SJSA1 (cell line): Measurements from ENCODE around the gene WNK3. TPM values are rescaled to one million over a fixed set of nuclear protein-coding genes. Genes with fewer than 3 reads are reported as not detected.
A peak's percentile ranks its signal among the peaks of the same experiment; 100 is the strongest.

Experiments used
- DNase-seq, 2 experiments: peaks; one replicate each; pipeline ENCODE4 v3.0.0-alpha.2; 2015 to 2020; ENCODE audit warnings: low spot score in 2 of 2, low read depth in 1 of 2
- H3K27ac ChIP-seq: fragments of 250-450 bp; sonication (Bioruptor Pico); 2 replicates; pipeline ENCODE4 v1.5.1; 2020; ENCODE audit warnings: mild to moderate bottlenecking, moderate library complexity
- H3K27me3 ChIP-seq: fragments of 250-450 bp; sonication (Bioruptor Pico); replicated peaks from 2 replicates; pipeline ENCODE4 v1.5.1; 2020; ENCODE audit warnings: mild to moderate bottlenecking, moderate library complexity
- H3K36me3 ChIP-seq: fragments of 250-450 bp; sonication (Bioruptor Pico); 2 replicates; pipeline ENCODE4 v1.5.1; 2020; ENCODE audit warnings: mild to moderate bottlenecking
- H3K4me1 ChIP-seq: fragments of 250-450 bp; sonication (Bioruptor Pico); replicated peaks from 2 replicates; pipeline ENCODE4 v1.6.1; 2021; ENCODE audit warnings: mild to moderate bottlenecking
- H3K4me3 ChIP-seq: fragments of 250-450 bp; sonication (Bioruptor Pico); 2 replicates; pipeline ENCODE4 v1.5.1; 2020; ENCODE audit warnings: mild to moderate bottlenecking
- H3K9me3 ChIP-seq: fragments of 250-450 bp; sonication (Bioruptor Pico); replicated peaks from 2 replicates; pipeline ENCODE4 v1.5.1; 2020; ENCODE audit warnings: mild to moderate bottlenecking
- total RNA-seq: library from RNA; depleted of rRNA; stranded (reverse); fragments of >200 nt; shearing (Covaris generic); gene quantifications from 2 replicates; pipeline ENCODE4 v1.2.3, GENCODE V29; 2014

The WNK3 gene
- total RNA-seq, 1 experiment from 2014 or later: 0.05 TPM

DNA sequence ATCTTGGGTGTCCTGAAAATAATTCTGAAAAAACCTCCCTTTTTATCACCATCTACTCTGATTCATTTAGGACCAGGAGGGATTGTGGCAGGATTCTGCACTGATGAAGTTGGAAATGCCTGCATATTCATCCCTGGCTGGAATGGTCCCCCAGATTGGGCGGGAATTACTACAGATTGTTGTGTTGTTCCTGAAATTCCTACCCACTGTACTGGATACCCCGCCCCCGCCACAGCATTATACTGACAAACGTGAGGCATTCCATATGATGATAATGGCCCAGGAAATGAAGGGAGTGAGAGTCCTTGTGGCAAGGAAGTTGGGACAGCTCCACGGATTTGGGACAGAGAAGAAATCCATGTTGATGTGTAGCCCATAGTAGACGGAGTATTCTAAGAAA is 159.6 kb downstream of the WNK3 start:
- no peak overlapping the region for H3K27ac ChIP-seq
- no peaks in the 10 kb centered on the region for H3K27me3 ChIP-seq
- no peak overlapping the region for H3K4me3 ChIP-seq
- no peaks in the 10 kb centered on the region for H3K9me3 ChIP-seq
- H3K4me1 ChIP-seq: no peaks in the 10 kb centered on the region
- DNase-seq: no peak
- H3K36me3 ChIP-seq: no peaks in the 10 kb centered on the region

DNA sequence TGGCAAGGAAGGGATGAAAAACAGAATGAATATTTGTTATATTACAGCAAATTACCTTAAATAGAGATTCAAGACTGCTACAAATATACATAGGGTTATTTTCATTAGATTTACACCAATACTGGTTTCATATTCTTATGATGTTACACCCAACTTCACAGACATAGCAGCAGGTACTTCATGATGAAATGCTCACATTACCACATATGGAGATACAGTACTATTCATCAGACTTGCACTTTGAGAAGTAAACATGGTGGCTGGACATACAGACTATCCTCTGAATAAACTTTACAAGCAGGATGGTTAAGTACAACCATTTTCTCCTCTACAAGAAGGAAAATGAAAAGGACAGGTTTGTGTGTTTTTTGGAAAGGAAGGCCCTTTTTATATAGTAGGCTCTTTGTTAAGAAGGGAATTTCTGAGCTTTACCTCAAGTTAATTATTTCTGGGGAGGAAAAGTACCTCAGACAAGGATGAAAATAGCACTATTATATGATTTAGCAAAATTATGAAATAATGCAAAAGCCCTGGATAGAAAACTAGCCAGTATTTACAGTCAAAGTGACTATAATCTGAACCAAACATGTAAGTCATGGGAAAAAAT is 162.8 kb downstream of the WNK3 start:
- H3K36me3 ChIP-seq: no peaks in the 10 kb centered on the region
- no peak overlapping the region for H3K27ac ChIP-seq
- no peak overlapping the region for H3K4me3 ChIP-seq
- no peaks in the 10 kb centered on the region for H3K27me3 ChIP-seq
- no peak for DNase-seq
- no peaks in the 10 kb centered on the region for H3K9me3 ChIP-seq
- H3K4me1 ChIP-seq: no peaks in the 10 kb centered on the region

DNA sequence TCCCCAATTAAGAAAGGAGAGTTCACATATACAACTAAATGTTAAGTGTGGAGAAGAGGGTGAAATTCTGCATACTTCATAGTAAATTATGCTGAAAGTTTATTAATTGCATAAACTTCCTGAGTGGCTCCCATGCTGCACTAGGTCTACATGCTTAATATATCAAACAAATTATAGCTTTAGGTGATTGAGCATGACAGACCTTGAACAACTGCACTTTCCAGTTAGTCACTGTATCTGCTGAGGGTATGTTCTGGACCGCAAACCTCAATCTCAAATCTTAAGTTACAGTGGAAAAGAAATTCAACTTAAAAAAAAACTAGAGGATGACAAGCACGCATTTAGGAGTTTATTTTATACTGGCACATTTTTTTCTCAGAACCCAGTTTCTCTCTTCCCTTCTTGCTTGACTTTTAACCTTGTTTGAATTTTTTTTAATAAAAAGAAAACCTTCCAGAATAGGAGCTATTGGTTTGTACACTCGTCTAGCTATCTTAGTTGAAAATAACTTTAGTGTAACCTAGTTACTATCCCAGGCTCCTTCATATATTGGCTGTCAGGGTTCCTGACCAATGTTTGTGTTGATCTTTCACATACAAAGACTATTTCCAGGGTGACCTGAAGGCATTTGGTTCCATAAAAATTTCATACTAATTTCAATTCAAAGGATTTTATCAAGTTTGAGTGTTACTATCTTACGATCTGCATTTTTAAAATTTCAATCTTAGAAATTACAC is 164.6 kb downstream of the WNK3 start:
- Histone ChIP-seq H3K9me3 (no peaks in the 10 kb centered on the region), H3K4me1 (no peaks in the 10 kb centered on the region), H3K27ac (no peak overlapping the region), H3K36me3 (no peaks in the 10 kb centered on the region), H3K4me3 (no peak overlapping the region), H3K27me3 (no peaks in the 10 kb centered on the region)
- no peak for DNase-seq

DNA sequence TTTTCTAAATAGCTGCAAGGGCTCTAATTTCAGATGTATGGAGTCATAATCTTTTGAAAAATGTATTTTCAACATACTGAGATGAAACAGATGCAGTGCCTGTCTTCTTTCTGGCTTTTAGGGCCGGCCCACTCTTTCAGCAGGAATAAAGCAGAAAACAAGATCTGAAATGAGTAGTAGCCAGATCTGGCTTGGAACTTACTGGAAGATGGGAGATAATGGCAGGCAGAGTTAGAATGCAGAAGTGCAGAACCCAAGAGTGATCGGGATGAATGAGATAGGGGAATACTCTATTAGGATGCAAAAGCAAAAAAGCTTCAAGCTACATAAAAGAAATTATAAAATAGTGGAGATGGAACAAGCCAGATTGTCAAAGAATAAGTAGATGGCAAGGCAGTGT is 173.4 kb downstream of the WNK3 start:
- Histone ChIP-seq H3K9me3 (no peaks in the 10 kb centered on the region), H3K4me1 (peaks cover 21% of the 10 kb centered on the region), H3K27me3 (no peaks in the 10 kb centered on the region), H3K27ac (no peak overlapping the region), H3K36me3 (peaks cover 5% of the 10 kb centered on the region; the same call in 1 of the 2 replicates), H3K4me3 (no peak overlapping the region)
- DNase-seq: no peak

DNA sequence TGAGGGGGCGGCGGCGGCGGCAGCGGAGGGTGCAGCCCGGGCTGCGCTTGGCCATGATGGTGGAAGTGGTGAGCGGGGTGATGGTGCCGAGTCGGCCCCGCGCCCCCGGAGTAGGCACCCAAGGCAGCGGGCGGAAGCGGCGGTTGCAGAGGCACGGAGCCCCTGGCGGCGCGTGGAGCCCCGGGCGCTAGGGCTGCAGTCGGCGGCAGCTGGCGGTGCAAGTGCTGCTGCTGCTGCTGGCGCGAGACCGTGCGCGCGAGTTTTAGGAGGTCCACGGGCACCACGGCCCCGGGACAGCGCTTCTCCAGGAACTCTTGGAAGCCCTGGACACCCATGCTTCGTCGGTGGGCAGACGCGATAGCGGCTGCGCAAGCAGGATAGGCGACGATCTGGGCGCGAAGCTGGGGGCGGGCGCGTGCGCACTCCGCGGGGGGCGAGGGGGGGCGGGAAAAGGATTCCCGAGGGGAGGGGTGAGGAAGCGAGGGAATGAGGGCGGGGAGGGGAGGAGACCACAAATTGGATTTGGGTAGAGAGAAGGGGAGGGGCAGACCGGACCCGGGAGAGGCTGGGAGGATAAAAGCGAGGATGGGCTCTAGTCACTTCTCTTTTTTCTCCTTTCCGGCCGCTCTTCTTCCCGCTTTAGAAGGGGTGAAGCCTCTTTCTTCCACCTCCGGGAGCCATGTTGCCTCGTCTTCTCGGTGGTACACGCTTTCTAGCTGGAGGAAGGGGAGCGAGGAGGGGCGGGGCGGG is 174.8 kb downstream of the WNK3 start, which contains the start of gene FAM120C:
FAM120C (minus strand) TSS at position 391 of the 750 bp plus-strand sequence; CDS start at position 335, 56 bp downstream.
- H3K27ac ChIP-seq: peak within 1 kb of the TSS; percentile 46
- no peaks in the 10 kb centered on the region for H3K9me3 ChIP-seq
- peaks cover 5% of the 10 kb centered on the region; the same call in 1 of the 2 replicates for H3K36me3 ChIP-seq
- peak within 1 kb of the TSS; percentile 58 for H3K4me3 ChIP-seq
- H3K4me1 ChIP-seq: peaks cover 32% of the 10 kb centered on the region
- DNase-seq: peak; percentile 78 to 81
- no peaks in the 10 kb centered on the region for H3K27me3 ChIP-seq

DNA sequence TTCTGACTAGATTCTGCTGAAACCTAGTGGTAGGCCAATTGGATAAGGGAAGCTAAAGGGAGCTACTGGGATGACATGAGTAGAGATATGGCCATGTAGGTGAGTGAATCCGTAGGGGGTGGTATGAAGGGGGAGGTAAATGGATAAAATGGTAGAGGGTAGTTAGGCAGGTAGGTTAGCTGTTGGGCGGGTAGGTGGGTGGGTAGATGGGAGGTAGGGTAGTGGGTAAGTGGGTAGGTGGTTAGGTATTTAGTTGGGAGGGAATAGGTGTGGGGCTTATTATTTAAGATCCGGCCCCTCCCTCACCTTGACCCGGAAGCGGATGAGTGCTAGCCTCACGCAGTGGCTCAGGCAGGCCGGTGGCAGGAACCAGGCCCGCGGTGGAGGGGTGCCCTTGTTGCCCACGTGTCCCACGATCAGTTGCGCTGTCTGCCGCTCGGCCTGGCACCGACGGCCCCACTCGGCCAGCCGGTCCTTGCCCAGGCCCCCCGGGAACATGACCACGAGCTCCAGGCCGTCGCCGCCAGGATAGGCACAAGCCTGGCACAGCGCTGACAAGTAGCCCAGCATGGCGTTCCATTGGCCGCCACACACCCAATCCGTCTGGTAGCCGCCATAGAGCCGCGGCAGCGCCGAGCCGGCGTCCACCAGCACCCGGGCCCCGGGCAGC is 175.5 kb downstream of the WNK3 start:
- peak; percentile 39 to 44 for DNase-seq
- Histone ChIP-seq H3K9me3 (no peaks in the 10 kb centered on the region), H3K4me1 (peaks cover 37% of the 10 kb centered on the region), H3K27me3 (no peaks in the 10 kb centered on the region), H3K4me3 (peak overlapping the region; percentile 58), H3K36me3 (peaks cover 7% of the 10 kb centered on the region; the same call in 1 of the 2 replicates), H3K27ac (peak overlapping the region; percentile 46)

DNA sequence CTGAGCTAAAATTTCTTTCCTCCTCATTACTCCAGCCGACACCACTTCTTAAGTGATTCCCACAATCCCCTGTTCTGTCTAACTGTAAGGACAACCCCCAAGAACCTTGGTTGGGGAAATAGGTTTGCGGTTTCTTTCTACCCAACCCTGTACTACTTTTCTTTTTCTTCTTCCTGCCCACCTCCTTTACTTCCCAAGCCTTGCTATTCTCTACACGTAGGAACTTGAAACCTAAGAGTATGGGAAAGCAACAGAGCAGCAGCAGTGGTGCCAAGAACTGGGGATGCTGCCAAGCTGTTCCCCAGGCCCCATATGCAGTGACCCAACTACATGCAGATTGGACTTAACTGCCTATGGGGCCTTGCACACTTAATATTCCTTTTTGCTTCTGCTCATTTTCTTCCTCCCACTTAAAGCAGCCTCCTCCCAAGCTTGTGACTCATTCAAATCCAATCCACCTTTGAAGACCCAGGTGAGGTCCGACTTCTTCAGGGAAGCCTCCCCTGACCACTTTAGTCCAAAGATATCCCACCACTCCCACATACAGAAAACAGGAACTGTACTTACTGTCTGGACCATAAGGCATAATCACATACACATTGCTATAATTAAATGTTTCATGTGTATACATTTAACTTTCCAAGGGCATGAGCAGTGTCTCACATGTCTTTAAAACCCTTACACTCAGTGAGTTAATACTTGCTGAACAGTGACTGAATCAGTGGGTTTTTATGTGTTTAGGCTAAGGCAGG is 176.5 kb downstream of the WNK3 start:
- Histone ChIP-seq H3K27ac (peak overlapping the region; percentile 49; the same call in 1 of the 2 replicates), H3K9me3 (no peaks in the 10 kb centered on the region)
- peak in 1 of 2 experiments; percentile 19 for DNase-seq

DNA sequence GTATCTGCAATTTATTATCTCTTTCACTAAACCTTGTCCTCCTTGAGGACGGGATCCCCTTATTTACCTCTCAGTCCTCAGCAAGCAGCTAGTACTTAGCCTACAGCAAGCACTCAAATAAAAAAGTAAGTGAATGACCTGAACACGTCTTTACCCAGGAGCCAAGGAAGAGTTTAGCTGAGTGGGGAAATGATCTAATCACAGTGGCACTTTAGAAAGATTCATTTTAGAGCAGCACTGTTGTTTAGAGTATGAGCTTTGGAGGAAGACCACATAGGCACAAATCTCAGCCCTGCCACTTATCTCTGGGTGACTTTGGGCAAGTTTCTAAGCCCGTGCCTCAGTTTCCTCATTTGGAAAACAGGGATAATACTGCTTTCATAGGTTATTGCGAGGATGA is 177.4 kb downstream of the WNK3 start:
- Histone ChIP-seq H3K9me3 (no peaks in the 10 kb centered on the region), H3K4me3 (peak overlapping the region; percentile 58), H3K36me3 (peaks cover 13% of the 10 kb centered on the region; the same call in 1 of the 2 replicates), H3K27ac (peak overlapping the region; percentile 49), H3K27me3 (no peaks in the 10 kb centered on the region), H3K4me1 (peaks cover 41% of the 10 kb centered on the region)
- peak in 1 of 2 experiments; percentile 36 for DNase-seq

More for the DNA sequence above, 176.5 kb downstream of the WNK3 start:
- Histone ChIP-seq H3K4me3 (peak overlapping the region; percentile 58), H3K4me1 (peaks cover 41% of the 10 kb centered on the region), H3K36me3 (peaks cover 13% of the 10 kb centered on the region; the same call in 1 of the 2 replicates), H3K27me3 (no peaks in the 10 kb centered on the region)

DNA sequence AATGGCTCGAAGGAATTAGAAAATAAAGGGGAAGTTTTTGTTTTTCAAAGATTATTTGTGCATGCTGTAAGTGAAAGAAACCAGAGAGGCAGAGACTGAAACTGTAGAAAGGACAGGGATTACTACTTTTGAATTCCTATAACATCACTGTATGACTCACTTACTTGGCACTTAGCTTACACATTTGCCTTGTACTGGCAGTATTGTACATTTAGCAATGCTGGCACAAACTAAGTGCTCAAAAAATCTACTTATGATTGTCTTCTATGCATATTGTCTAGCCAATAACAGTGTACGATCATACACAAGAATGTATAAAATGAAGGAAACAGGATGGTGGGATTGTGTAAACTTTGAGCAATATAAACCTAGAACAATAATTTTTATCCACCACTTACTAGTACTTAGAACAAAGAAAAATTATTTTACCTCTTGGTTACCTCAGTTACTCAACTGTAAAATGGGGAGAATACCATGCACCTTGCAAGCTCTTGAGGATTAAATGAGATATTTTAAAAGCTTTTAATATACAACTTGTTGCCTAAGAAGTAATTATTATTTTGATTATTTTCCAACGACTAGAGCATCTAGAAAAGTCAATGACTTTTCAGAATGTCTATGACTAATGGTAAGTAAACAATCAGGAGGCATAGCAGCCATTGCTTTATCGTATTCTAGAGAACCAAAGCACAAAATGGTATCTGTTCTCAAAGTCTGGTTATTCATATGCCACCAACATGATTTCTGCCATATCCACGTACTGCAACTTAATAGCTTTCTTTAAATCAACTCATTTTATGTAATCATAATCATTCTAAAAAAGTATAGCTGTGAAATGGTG is 179.5 kb downstream of the WNK3 start:
- Histone ChIP-seq H3K27me3 (no peaks in the 10 kb centered on the region), H3K36me3 (peaks cover 13% of the 10 kb centered on the region; the same call in 1 of the 2 replicates), H3K9me3 (no peaks in the 10 kb centered on the region), H3K27ac (peak overlapping the region; percentile 78), H3K4me1 (peaks cover 37% of the 10 kb centered on the region), H3K4me3 (no peak overlapping the region)
- DNase-seq: peak in 1 of 2 experiments; percentile 54

DNA sequence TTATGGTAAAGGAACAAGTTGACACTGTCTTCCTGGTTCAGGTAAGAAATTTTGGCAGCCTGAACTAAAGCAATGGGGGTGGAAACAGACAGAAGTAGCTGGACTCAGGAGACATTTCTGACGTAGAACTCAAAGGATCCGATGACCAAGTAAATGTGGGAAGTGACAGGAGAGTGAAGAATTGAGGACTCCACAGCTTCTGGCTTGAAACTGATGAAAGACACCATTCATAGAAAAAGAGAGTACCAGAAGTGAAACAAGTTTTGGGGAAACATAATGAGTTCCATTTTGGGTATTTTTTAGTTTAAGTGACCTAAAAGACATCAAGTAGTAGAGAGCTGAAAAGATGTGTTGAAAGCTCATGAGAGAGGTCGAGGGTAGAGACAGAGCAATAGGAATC is 180.5 kb downstream of the WNK3 start:
- DNase-seq: no peak

DNA sequence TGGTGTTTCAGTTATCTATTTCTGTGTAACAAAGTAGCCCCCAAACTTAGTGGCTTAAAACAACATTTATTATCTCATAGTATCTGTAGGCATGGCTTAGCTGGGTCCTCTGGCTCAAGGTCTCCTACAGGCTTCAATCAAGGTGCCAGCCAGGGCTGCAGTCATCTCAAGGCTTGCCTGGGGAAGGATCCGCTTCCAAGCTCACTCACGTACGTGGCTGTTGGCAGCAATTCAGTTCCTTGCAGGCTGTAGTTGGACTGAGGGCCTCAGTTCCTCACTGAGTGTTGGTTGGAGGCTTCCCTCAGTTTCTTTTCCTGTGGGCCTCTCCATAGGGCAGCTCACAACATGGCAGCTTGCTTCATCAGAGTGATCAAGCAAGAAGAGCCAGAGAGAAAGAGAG is 184.1 kb downstream of the WNK3 start:
- no peak for DNase-seq
- Histone ChIP-seq H3K36me3 (peaks cover 13% of the 10 kb centered on the region; the same call in 1 of the 2 replicates), H3K4me1 (peaks cover 13% of the 10 kb centered on the region), H3K27ac (no peak overlapping the region), H3K9me3 (no peaks in the 10 kb centered on the region), H3K4me3 (no peak overlapping the region), H3K27me3 (no peaks in the 10 kb centered on the region)

More for the DNA sequence above, 180.5 kb downstream of the WNK3 start:
- Histone ChIP-seq H3K27me3 (no peaks in the 10 kb centered on the region), H3K9me3 (no peaks in the 10 kb centered on the region), H3K36me3 (peaks cover 13% of the 10 kb centered on the region; the same call in 1 of the 2 replicates), H3K4me3 (no peak overlapping the region), H3K4me1 (peaks cover 37% of the 10 kb centered on the region), H3K27ac (peak overlapping the region; percentile 78)

DNA sequence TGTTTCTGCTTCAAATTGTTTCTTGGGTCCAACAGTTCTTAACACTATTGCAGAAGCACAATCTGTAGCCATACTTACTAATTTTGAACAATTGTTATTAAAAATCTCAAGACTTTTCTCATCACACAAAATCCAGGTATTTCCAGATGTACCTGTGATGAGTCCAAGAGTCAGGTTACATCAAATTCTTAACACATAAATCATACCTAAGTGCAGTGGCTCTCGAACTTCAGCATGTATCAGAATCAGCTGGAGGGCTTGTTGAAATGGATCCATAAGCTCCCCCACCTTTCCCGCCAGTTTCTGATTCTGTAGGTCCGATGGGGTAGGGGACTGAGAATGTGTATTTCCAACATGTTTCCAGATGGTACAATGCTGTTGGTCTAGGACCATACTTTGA is 185.4 kb downstream of the WNK3 start:
- no peaks in the 10 kb centered on the region for H3K27me3 ChIP-seq
- H3K27ac ChIP-seq: no peak overlapping the region
- peaks cover 13% of the 10 kb centered on the region; the same call in 1 of the 2 replicates for H3K36me3 ChIP-seq
- DNase-seq: no peak
- no peaks in the 10 kb centered on the region for H3K9me3 ChIP-seq
- H3K4me1 ChIP-seq: peaks cover 6% of the 10 kb centered on the region
- H3K4me3 ChIP-seq: no peak overlapping the region
